HL-60 (cell line): ENCODE measurements around the gene GPR52.

Experiments used
- DNase-seq, 2 experiments: peaks; one replicate each; pipeline ENCODE4 v3.0.0-alpha.2; 2010 to 2020; ENCODE audit warnings: low read depth in 1 of 2, low spot score in 1 of 2
- H3K27ac ChIP-seq: fragments of 250-450 bp; sonication (Bioruptor Pico); replicated peaks from 2 replicates; pipeline ENCODE4 v1.5.1; 2020; ENCODE audit warnings: mild to moderate bottlenecking, moderate library complexity
- H3K27me3 ChIP-seq: fragments of 250-450 bp; sonication (Bioruptor Pico); 2 replicates; pipeline ENCODE4 v1.5.1; 2021; ENCODE audit warnings: mild to moderate bottlenecking, moderate library complexity; ENCODE audit not compliant: insufficient read depth, poor library complexity, severe bottlenecking
- H3K4me3 ChIP-seq: replicated peaks from 2 replicates; pipeline ENCODE4 v1.5.1; 2011; ENCODE audit warnings: mild to moderate bottlenecking, control low read depth, low read length; ENCODE audit not compliant: insufficient read depth
- CTCF ChIP-seq: IDR thresholded peaks from one replicate; pipeline ENCODE4 v1.5.1; 2011; ENCODE audit warnings: low read length, control low read depth, inconsistent platforms; ENCODE audit not compliant: insufficient read depth
- GABPA ChIP-seq: IDR thresholded peaks from 2 replicates; pipeline ENCODE4 v1.6.1; 2012; ENCODE audit warnings: low read depth
- POLR2AphosphoS5 ChIP-seq: IDR thresholded peaks from 2 replicates; pipeline ENCODE4 v1.6.1; 2012; ENCODE audit warnings: low read depth
- REST ChIP-seq: IDR thresholded peaks from 2 replicates; pipeline ENCODE4 v1.6.1; 2012; ENCODE audit warnings: low read depth; ENCODE audit not compliant: insufficient replicate concordance
- SPI1 ChIP-seq: IDR thresholded peaks from 2 replicates; pipeline ENCODE4 v1.6.1; 2012; ENCODE audit warnings: low read depth, mild to moderate bottlenecking, borderline replicate concordance

The GPR52 gene

GRCh38 chr1:174426153-174426552 lies 21.6 kb upstream of the GPR52 start:
- TF ChIP-seq POLR2AphosphoS5 (no peak), GABPA (no peak), SPI1 (no peak), REST (no peak), CTCF (no peak)
- no peak overlapping the region for H3K4me3 ChIP-seq
- no peak for DNase-seq

DNA sequence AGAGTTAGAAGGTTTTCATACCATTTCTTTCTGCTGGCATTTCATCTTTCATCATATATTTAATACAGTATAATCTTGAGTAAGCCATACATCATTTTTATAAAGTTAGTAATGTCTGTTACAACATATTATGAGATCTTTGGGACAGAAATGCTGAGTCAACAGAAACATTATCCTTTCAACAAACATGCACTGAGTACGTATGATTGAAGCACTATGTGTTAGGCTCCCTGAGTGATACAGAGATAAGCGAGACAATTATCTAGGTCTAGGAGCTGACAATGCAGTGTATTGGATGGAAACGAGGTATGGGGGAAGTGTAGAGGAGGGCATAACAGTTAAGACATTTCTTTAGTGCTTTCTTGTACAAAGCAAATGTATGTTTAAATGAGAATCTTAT lies 19.7 kb upstream of the GPR52 start:
- Histone ChIP-seq H3K4me3 (no peak overlapping the region), H3K27me3 (no peaks in the 10 kb centered on the region), H3K27ac (no peak overlapping the region)
- no peak for DNase-seq
- TF ChIP-seq POLR2AphosphoS5 (no peak), GABPA (no peak), CTCF (no peak), SPI1 (no peak), REST (no peak)

More at GRCh38 chr1:174426153-174426552, 21.6 kb upstream of the GPR52 start:
- Histone ChIP-seq H3K27me3 (no peaks in the 10 kb centered on the region), H3K27ac (no peak overlapping the region)

DNA sequence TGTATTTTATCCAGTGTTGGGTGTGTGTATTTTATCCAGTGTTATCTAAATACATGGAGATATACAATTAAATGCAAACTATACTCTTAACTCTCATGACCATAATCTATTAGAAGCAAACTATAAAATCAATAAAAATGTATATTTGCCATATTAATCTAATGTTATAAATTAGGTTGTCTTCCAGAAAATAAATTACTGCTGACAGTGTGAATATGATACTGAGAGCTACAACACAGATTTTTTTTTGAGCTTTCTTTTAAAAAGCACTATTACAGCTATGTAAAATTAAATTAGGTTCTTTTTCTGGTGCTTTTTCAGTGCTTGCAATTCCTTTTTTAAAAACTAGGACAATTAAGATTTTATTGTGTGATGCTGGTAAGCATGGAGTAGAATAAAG lies 19.0 kb upstream of the GPR52 start:
- no peak for TF ChIP-seq CTCF
- TF ChIP-seq GABPA, result no peak
- no peak for TF ChIP-seq POLR2AphosphoS5
- TF ChIP-seq SPI1, result no peak
- no peak for TF ChIP-seq REST
- Histone ChIP-seq H3K27me3 (no peaks in the 10 kb centered on the region), H3K27ac (no peak overlapping the region), H3K4me3 (no peak overlapping the region)
- DNase-seq, result no peak
